Measurements from ENCODE around the gene GRID2. TPM values are rescaled to one million over a fixed set of nuclear protein-coding genes. Genes with fewer than 3 reads are reported as not detected.

The GRID2 gene
- total RNA-seq, 3 donors from 2014 or later = under 0.01 TPM

DNA sequence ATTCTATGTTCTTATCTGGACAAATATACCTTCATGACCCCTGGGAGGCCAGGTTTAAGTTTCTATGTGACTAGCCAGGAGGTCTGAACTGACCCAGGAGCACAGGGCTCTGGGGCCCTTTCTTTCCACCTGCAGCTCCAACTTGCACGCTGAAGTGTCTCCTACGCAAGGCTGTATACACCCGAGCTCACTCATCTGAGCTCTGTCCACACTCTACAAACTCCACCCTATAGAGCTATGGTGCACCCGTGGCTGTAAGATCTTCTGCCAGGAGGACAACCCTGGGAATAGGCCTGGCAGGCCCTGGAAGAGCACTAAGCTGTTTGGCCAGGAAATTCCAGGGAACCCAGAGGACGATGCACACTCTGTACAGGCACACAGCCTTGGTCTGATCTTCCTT is 1464.2 kb downstream of the GRID2 start:
- H3K4me1 ChIP-seq = no peaks in the 10 kb centered on the region
- intact Hi-C loops (cut with DNase I; ENCODE audit: low total_unique reads) = no loop called here
- no peaks in the 10 kb centered on the region for H3K9me3 ChIP-seq
- H3K27me3 ChIP-seq = no peaks in the 10 kb centered on the region
- H3K27ac ChIP-seq = no peak overlapping the region
- H3K4me3 ChIP-seq = no peak overlapping the region
- TF ChIP-seq, protein P1, sequence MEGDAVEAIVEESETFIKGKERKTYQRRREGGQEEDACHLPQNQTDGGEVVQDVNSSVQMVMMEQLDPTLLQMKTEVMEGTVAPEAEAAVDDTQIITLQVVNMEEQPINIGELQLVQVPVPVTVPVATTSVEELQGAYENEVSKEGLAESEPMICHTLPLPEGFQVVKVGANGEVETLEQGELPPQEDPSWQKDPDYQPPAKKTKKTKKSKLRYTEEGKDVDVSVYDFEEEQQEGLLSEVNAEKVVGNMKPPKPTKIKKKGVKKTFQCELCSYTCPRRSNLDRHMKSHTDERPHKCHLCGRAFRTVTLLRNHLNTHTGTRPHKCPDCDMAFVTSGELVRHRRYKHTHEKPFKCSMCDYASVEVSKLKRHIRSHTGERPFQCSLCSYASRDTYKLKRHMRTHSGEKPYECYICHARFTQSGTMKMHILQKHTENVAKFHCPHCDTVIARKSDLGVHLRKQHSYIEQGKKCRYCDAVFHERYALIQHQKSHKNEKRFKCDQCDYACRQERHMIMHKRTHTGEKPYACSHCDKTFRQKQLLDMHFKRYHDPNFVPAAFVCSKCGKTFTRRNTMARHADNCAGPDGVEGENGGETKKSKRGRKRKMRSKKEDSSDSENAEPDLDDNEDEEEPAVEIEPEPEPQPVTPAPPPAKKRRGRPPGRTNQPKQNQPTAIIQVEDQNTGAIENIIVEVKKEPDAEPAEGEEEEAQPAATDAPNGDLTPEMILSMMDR (IDR thresholded peaks at IDR 0.05) = no peak
- TF ChIP-seq POLR2A (IDR thresholded peaks at IDR 0.05) (no peak), POLR2AphosphoS5 (IDR thresholded peaks at IDR 0.05) (no peak)
- H3K36me3 ChIP-seq = no peaks in the 10 kb centered on the region
- DNase-seq (ENCODE audit: low spot score in 2 of 2) = no peak

DNA sequence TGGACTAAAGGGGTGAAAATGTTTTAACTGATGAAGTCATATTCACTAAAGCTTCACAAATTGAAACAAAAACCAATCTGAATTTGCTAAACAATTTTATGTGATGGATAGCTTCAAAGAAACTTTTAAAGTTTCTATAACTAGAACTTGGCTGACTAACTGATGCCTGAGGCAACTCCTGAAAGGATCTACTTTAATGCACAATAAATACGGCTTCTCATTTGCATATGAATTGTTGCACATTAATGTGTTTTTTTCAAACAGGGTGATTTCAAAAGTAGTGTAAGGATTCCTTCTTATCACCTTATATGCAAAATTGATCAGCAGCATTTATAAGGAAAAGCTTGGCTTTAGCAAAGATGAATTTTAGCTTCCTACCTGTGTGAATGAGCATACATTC is 1466.4 kb downstream of the GRID2 start:
- Histone ChIP-seq H3K27ac (no peak overlapping the region), H3K36me3 (no peaks in the 10 kb centered on the region), H3K4me1 (no peaks in the 10 kb centered on the region), H3K9me3 (no peaks in the 10 kb centered on the region), H3K27me3 (no peaks in the 10 kb centered on the region), H3K4me3 (no peak overlapping the region)
- TF ChIP-seq POLR2A (IDR thresholded peaks at IDR 0.05) (no peak), POLR2AphosphoS5 (IDR thresholded peaks at IDR 0.05) (no peak)
- TF ChIP-seq, protein P1 (IDR thresholded peaks at IDR 0.05) = no peak
- intact Hi-C loops (cut with DNase I; ENCODE audit: low total_unique reads) = no loop called here
- no peak for DNase-seq (ENCODE audit: low spot score in 2 of 2)

DNA sequence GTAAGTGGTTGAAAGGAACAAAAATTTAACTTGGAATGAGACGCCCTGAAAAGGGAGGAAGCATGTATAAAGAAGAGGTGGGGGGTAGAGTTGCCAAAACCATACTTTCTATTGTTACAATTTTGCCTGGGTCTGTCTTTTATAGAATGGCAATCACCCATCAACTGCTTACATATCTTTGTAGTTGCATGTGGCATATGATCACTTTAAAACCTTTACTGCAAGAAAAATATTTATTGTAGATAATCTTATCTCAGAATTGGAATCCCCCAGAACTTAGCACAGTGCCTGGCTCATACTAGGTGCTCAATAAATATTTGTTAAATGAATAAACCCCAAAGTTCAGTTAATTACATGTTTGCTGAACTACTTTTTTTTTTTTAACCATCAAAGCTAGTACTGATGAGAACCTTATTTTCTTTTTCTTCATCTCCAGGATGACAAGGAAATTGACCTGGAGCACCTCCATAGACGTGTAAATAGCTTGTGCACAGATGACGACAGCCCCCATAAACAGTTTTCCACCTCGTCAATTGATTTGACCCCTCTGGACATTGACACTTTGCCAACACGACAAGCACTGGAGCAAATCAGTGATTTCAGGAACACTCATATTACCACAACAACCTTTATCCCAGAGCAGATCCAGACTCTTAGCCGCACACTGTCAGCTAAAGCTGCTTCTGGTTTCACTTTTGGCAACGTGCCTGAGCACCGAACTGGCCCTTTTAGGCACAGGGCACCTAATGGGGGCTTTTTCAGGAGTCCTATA is 1468.1 kb downstream of the GRID2 start:
- intact Hi-C loops (cut with DNase I; ENCODE audit: low total_unique reads) = no loop called here
- H3K9me3 ChIP-seq = no peaks in the 10 kb centered on the region

DNA sequence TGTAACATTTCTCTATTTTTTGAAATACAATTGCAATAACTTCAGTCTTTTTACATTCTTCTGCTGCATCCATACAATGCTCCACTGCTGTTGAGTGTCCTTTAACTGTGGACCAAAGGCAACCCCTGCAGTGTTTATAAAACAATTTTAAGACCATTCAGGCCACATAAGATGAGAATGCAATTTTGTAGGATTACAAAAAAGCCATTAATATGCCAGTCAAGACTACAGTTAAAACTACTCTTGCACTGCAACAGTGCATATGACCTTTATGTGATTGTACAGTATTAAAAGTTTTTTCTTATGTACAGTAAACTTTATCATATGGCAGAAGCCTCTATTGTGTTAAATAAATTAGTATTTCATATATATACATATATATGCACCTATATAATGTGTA is 1469.1 kb downstream of the GRID2 start:
- H3K9me3 ChIP-seq = no peaks in the 10 kb centered on the region
- intact Hi-C loops (cut with DNase I; ENCODE audit: low total_unique reads) = no loop called here

More for the DNA sequence above, 1468.1 kb downstream of the GRID2 start:
- peak overlapping the region in 1 of 3 donors; percentile 6 for H3K4me3 ChIP-seq
- H3K27ac ChIP-seq = no peak overlapping the region
- no peak for DNase-seq (ENCODE audit: low spot score in 2 of 2)
- no peaks in the 10 kb centered on the region for H3K4me1 ChIP-seq
- TF ChIP-seq POLR2A (IDR thresholded peaks at IDR 0.05) (no peak), POLR2AphosphoS5 (IDR thresholded peaks at IDR 0.05) (no peak)
- TF ChIP-seq, protein P1 (IDR thresholded peaks at IDR 0.05) = no peak
- H3K27me3 ChIP-seq = no peaks in the 10 kb centered on the region
- no peaks in the 10 kb centered on the region for H3K36me3 ChIP-seq

DNA sequence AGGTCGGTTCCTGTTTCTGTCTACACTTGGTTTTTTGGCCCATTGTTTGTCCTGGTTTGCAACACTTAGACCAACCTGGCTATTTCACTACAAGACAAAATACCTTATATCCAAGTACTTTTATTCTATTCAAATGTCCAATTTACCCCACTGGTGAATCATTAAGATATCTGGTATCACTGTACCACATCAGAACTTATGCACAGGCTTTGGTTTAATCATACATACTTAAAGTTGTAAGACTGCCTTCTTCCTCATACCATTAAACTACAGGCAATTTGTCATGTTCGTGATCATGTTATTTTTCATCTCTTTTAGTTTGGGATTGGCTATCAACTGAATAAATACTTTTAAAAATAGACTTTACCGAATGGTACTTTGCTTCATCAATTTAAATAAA is 1471.8 kb downstream of the GRID2 start:
- H3K4me1 ChIP-seq = no peaks in the 10 kb centered on the region
- no peaks in the 10 kb centered on the region for H3K27me3 ChIP-seq
- DNase-seq (ENCODE audit: low spot score in 2 of 2) = no peak
- H3K27ac ChIP-seq = no peak overlapping the region
- H3K4me3 ChIP-seq = no peak overlapping the region
- no peaks in the 10 kb centered on the region for H3K36me3 ChIP-seq
- H3K9me3 ChIP-seq = no peaks in the 10 kb centered on the region
- TF ChIP-seq POLR2A (IDR thresholded peaks at IDR 0.05) = no peak
- intact Hi-C loops (cut with DNase I; ENCODE audit: low total_unique reads) = no loop called here

More for the DNA sequence above, 1469.1 kb downstream of the GRID2 start:
- H3K4me1 ChIP-seq = no peaks in the 10 kb centered on the region
- H3K4me3 ChIP-seq = no peak overlapping the region
- DNase-seq (ENCODE audit: low spot score in 2 of 2) = no peak
- H3K27me3 ChIP-seq = no peaks in the 10 kb centered on the region
- no peak overlapping the region for H3K27ac ChIP-seq
- TF ChIP-seq, protein P1 (IDR thresholded peaks at IDR 0.05) = no peak
- TF ChIP-seq POLR2A (IDR thresholded peaks at IDR 0.05) = no peak
- no peak for TF ChIP-seq POLR2AphosphoS5 (IDR thresholded peaks at IDR 0.05)
- no peaks in the 10 kb centered on the region for H3K36me3 ChIP-seq

Data from breast epithelium (tissue), 4 donors.